Activated CD4-positive, alpha-beta T cell treated with anti-CD3 and anti-CD28 coated beads for 1 hour (primary cell): ENCODE data around the gene ABCC1.
"Not testable (repeated sequence)": the region's sequence is repeated elsewhere in the genome, so short reads cannot be mapped to it uniquely, and the experiment has no call there.

Experiments
- DNase-seq: peaks from one replicate; pipeline ENCODE4 v3.0.0-alpha.2; 2020

Gene ABCC1

GRCh38 chr16:15970743-15971439, 21.5 kb downstream of the ABCC1 start:
- no peak for DNase-seq

DNA sequence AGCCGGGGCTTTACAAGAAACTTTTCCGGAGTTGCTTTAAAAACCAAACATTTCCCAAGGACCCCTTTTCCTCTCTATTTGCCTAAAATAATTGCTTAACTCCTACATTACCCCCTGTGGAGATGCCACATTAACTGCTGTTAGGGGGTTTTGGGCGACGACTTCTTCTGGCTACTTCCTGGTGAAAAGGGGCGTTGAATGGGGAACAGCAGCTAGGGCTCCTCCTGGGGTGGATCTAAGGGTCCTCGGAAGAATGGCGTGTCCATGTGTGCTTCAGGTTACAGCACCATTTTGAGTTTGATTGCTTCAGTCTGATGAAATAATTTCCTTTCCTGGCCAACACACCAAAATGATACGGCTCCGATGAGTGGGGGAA, 22.0 kb downstream of the ABCC1 start:
- no peak for DNase-seq

DNA sequence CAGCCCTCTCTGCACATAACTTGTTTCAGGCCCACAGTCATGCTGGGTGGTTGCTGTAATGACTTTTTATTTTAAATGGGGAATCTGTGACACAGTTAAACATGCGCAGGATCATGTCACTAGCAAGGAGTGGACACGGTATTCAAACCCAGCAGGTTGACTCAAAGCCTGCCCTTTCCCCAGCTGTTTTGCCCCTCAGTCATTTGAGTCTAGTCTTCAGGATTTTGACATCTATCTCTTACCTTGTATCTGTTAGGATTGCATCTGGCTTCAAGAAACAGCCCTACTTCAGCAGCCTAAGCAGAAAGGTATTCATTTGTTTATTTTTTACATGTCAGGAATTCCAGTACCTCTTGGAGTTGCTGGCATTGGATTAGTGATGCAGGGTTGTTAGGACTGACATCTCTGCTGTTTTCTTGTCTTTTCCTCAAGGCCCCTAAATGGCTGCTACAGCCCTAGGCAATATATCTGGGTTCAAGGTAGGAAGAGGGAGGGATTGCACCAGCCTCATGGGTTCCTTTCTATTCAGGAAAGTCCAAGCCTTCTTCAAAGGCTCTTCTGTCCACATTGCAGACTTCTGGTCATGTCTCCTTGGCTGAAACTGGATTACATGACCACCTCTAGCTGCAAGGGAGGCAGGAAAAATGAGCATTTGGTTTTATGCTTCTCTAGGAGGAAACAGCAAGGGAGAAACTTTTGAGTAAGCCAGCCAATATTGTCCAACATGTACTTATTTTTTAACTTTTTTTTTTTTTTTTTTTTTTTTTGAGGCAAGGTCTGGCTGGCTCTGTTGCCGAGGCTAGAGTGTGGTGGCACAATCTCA, 22.8 kb downstream of the ABCC1 start:
- no peak for DNase-seq

DNA sequence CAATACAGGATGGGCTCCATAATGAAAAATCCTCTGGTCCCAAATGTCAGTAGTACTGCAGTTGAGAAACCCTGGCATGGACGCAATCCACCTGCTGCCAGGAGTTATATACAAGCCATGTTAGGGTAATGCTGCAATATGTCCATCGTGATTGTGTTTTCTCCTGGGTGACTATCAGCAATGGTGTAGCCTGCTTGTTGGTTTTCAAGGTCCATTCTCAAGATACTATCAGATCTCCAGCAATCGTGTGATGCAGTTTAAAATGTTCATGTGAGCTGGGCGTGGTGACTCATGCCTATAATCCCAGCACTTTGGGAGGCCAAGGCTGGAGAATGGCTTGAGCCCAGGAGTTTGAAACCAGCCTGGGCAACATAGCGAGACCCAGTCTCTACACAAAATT, 24.0 kb downstream of the ABCC1 start:
- no peak for DNase-seq

DNA sequence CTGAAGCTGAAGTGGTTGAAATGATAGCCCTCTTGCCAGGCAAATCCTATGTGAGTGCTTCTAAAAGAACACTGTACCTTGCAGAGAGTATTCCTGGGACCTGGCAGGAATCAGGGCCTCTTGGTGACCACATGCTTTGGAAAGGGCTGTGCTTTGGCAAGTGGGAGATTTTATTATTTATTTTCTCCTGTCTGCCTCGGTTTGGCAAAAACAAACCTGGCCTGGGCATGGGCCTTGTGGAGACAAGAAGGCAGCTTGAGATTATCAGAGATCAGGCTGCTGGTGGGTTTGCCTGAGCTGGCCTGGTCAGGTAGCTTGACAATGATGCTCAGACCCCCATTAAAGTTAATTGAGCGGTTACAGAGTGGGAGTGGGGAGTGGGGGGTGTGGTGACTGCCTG, 24.6 kb downstream of the ABCC1 start:
- DNase-seq: no peak

- no peak for DNase-seq
Measured at GRCh38 chr16:15975172-15975571, 25.8 kb downstream of the ABCC1 start.

DNA sequence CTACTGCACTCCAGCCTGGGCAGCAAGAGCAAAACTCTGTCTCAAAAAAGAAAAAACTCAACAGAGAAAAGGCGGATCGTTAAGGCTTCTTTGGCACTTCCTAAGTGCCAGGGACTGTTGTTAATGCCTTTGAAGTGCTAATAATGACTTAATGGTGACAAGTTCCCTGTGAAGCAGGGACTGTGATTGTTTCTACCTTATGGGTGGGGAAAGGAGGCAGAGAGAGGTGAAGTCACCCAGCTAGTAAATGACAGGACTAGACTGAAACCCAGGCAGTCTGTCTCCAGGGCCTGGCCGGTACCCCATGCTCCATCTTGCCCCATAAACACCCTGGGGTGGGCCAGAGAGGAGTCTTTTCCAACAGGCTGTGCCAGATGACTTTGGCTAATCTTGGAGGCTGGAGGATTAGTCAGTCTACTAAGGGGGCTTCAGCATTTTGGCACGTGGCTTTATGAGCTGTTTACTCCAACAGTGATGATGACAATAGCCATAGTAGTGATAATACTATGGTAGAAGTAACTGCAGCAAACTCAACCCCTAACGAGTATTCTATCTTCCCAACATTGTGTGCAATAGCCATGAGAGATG, 26.9 kb downstream of the ABCC1 start:
- DNase-seq: no peak

GRCh38 chr16:15976929-15977637, 27.7 kb downstream of the ABCC1 start:
- DNase-seq: no peak

- no peak for DNase-seq
Measured at GRCh38 chr16:15979801-15980200, 30.4 kb downstream of the ABCC1 start.

DNA sequence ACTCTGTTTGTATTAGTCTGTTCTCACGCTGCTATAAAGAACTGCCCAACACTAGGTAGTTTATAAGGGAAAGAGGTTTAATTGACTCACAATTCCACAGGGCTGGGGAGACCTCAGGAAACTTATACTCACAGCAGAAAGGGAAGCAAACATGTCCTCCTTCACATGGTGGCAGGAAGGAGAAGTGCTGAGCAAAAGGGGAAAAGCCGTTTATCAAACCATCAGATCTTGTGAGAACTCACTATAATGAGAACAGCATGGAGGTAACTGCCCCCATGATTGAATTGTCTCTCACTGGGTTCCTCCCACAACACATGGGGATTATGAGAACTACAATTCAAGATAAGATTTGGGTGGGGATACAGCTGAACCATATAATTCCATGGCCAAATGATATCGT, 30.9 kb downstream of the ABCC1 start:
- DNase-seq: no peak

DNA sequence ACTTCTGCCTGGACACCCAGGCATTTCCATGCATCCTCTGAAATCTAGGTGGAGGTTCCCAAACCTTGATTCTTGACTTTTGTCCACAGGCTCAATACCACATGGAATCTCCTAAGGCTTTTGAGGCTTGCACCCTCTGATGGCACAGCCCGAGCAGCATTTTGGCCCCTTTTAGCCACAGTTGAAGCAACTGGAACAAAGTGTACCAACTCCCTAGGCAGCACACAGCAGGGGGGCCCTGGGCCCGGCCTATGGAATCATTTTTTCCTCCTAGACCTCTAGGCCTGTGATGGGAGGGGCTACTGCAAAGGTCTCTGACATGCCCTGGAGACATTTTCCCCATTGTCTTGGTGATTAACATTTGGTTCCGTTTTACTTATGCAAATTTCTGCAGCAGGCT, 32.0 kb downstream of the ABCC1 start:
- DNase-seq: no peak

DNA sequence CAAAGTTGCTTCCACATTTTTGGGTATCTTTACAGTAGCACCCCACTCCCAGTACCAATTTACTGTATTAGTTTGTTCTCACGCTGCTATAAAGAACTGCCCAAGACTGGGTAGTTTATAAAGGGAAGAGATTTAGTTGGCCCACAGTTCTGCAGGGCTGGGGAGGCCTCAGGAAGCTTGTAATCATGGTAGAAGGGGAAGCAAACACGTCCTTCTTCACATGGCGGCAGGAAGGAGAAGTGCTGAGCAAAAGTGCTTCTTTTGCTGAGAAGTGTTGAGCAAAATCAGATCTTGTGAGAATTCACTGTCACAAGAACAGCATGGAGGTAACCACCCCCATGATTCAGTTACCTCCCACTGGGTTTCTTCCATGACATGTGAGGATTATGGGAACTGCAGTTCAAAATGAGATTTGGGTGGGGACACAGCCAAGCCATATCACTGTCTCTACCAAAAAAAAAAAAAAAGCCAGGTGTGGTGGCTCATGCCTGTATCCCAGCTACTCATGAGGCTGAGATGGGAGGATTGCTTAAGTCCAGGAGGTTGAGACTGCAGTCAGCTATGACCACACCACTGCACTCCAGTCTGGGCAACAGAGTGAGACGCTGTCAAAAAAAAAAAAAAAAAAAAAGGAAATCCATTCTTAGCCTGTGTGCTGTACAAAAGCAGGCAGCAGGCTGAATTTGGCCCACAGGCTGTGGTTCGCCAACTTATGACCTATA, 32.9 kb downstream of the ABCC1 start:
- not testable (repeated sequence) for DNase-seq

GRCh38 chr16:15983898-15984297, 34.5 kb downstream of the ABCC1 start:
- DNase-seq: no peak

GRCh38 chr16:15985144-15985543, 35.7 kb downstream of the ABCC1 start:
- no peak for DNase-seq

- DNase-seq: no peak
Measured at GRCh38 chr16:15986261-15986660, 36.8 kb downstream of the ABCC1 start.

DNA sequence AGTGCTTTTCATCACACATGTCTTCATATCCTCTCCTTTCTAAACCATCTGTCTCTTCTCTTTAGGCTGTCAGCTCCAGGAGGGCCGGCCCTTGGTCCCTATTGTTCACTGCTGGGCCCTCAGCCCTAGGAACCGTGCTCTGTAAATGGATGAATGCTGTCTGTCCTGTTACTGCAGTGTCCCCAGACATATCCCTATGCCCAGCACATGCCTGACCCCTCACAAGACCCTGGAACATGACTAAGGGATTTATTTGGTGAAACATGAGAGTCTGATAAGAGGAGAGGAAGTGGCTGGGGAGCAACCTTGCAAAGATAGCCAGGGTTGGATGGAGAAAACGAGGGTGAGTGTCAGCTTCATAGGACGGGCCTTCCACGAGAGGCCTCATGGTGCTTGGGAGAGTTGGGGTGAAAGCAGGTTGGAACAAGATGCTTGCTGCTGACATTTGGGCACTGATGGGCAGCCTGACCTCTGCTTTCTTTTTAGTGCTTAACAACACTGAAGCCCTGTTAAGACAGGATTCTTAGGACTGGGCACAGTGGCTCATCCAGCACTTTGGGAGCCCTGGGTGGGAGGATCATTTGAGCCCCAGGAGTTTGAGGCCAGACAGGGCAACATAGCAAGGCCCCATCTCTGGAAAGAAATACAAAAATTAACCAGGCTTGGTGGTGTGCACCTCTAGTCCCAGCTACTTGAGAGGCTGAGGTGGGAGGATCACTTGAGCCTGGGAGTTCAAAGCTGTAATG, 39.0 kb downstream of the ABCC1 start:
- DNase-seq: no peak

GRCh38 chr16:15990902-15991301, 41.5 kb downstream of the ABCC1 start:
- DNase-seq: no peak

DNA sequence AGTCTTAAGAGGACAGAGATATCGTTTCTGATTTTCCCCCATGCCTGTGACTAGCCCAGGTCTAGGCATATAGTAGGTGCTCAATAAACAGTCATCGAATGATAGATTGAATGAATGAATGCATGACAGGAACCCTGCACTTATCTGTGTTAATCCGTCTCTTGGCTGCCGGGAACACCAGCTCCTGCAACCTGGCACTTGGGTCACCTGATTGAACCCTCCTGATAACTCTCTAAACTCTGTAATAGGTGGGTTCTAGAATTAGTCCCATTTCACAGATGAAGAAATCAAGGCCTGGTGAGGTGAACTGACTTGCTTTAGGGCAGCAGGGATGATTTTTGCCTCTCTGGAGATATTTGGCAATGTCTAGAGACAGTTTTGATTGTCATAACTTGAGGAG, 43.7 kb downstream of the ABCC1 start:
- DNase-seq: no peak

- DNase-seq: no peak
Measured at GRCh38 chr16:15993541-15993940, 44.1 kb downstream of the ABCC1 start.

DNA sequence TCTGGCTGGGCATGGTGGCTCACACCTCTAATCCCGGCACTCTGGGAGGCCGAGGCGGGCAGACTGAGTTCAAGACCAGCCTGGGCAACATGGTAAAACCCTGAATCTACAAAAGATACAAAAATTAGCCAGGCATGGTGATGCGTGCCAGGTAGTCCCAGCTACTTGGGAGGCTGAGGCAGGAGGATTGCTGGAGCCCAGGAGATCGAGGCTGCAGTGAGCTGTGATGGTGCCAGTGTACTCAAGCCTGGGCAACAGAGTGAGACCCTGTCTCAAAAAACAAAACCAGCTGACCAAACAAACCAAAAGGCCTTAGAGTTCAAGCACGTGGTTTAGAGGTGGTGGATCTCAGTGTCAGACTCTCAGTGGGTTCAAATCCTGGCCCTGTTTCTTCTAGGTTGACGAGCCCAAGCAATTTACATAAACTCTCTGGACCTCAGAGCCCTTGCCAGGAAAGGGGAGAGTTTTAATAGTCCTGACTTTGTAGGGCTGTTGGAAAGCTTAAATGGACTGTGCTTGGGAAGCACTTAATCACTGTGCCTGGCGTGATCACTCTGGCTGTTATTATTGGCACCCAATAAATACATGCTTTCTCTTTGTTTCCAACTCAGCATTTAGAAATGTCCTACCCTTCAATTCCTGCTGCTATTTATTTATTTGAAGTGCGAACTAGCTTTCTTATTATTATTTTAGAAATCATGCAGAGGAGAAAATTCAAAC, 44.7 kb downstream of the ABCC1 start:
- no peak for DNase-seq

- no peak for DNase-seq
Measured at GRCh38 chr16:15996432-15997109, 47.2 kb downstream of the ABCC1 start.
